DND-41 (cell line): Measurements from ENCODE around the gene AGAP1.

Experiments
- ATAC-seq: fragments of 200-7000 bp; cut with Tn5 transposase; 3 replicates; pipeline ENCODE4 v1.9.1; 2021; ENCODE audit warnings: low read depth; ENCODE audit not compliant: insufficient read depth
- DNase-seq: peaks from one replicate; pipeline ENCODE4 v3.0.0-alpha.2; 2020
- H2AFZ ChIP-seq: 2 replicates; pipeline ENCODE4 v1.6.0; 2012; ENCODE audit warnings: low read depth, low read length
- H3K27ac ChIP-seq: 2 replicates; pipeline ENCODE4 v1.5.1; 2012; ENCODE audit warnings: low read length, inconsistent platforms
- H3K27me3 ChIP-seq: fragments of 200-600 bp; sonication (generic); 2 replicates; pipeline ENCODE4 v1.6.0; 2012; ENCODE audit warnings: low read length, mild to moderate bottlenecking, inconsistent platforms; ENCODE audit not compliant: insufficient read depth, poor library complexity
- H3K36me3 ChIP-seq: 2 replicates; pipeline ENCODE4 v1.5.1; 2012; ENCODE audit warnings: low read length, inconsistent platforms; ENCODE audit not compliant: insufficient read depth
- H3K4me1 ChIP-seq: 2 replicates; pipeline ENCODE4 v1.5.1; 2012; ENCODE audit warnings: mild to moderate bottlenecking, low read length; ENCODE audit not compliant: insufficient read depth
- H3K4me2 ChIP-seq: 2 replicates; pipeline ENCODE4 v1.6.0; 2012; ENCODE audit warnings: mild to moderate bottlenecking, moderate library complexity, low read length, inconsistent platforms; ENCODE audit not compliant: insufficient read depth
- H3K4me3 ChIP-seq, 2 experiments: fragments of 200-600 bp in 1 of 2; shearing (Covaris generic) in 1 of 2; 2 replicates each; pipeline ENCODE4 v1.5.1; 2012 to 2016; ENCODE audit warnings: inconsistent platforms in 2 of 2, low read length in 2 of 2, mild to moderate bottlenecking in 2 of 2, low read depth in 1 of 2, moderate library complexity in 1 of 2
- H3K79me2 ChIP-seq: 2 replicates; pipeline ENCODE4 v1.6.0; 2012; ENCODE audit warnings: low read length, inconsistent platforms; ENCODE audit not compliant: insufficient read depth
- H3K9ac ChIP-seq: 2 replicates; pipeline ENCODE4 v1.6.0; 2012; ENCODE audit warnings: low read depth, mild to moderate bottlenecking, inconsistent platforms, low read length, moderate library complexity
- H3K9me3 ChIP-seq: 2 replicates; pipeline ENCODE4 v1.5.1; 2012; ENCODE audit warnings: low read length, moderate library complexity, mild to moderate bottlenecking, inconsistent platforms; ENCODE audit not compliant: insufficient read depth, severe bottlenecking
- H4K20me1 ChIP-seq: 2 replicates; pipeline ENCODE4 v1.6.0; 2012; ENCODE audit warnings: low read length; ENCODE audit not compliant: insufficient read depth
- CTCF ChIP-seq: IDR thresholded peaks from 2 replicates; pipeline ENCODE4 v1.5.1; 2012; ENCODE audit warnings: borderline replicate concordance, low read length, moderate library complexity, mild to moderate bottlenecking; ENCODE audit not compliant: poor library complexity, severe bottlenecking; ENCODE audit errors: extremely low read depth
- EZH2 ChIP-seq: IDR thresholded peaks from 3 replicates; pipeline ENCODE4 v1.6.1; 2012; ENCODE audit warnings: borderline replicate concordance, low read depth, mild to moderate bottlenecking, moderate library complexity, low read length, inconsistent platforms; ENCODE audit not compliant: severe bottlenecking

The AGAP1 gene

DNA sequence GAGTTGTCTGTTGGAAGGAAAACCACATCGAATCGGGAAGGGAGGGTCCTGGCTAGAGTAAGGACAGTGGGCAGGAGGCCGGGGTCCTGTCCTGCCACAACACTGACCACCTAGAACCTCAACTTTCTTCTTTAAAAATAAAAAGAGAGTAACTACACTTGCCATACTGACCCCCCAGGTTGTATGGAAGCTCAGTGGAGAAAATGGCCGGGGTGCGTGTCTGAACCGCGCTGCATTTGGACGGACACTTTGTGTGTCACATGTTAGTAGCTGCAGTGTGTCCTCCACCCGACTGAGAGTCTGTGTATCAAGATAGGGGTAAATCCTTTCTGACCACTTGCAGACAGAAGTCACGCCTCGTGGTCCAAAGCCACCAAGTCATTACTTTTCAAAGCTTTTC is 587.3 kb downstream of the AGAP1 start:
- no peak for DNase-seq
- Histone ChIP-seq H3K27ac (no peak overlapping the region), H3K9me3 (no peaks in the 10 kb centered on the region), H3K4me3 (no peak overlapping the region), H3K79me2 (no peaks in the 10 kb centered on the region), H3K4me1 (no peaks in the 10 kb centered on the region), H3K4me2 (no peak overlapping the region), H3K9ac (no peak overlapping the region), H4K20me1 (no peaks in the 10 kb centered on the region; the same call in 1 of the 2 replicates), H3K27me3 (no peaks in the 10 kb centered on the region), H2AFZ (no peak overlapping the region), H3K36me3 (no peaks in the 10 kb centered on the region)
- ATAC-seq: no peak
- TF ChIP-seq CTCF (no peak), EZH2 (no peak)

DNA sequence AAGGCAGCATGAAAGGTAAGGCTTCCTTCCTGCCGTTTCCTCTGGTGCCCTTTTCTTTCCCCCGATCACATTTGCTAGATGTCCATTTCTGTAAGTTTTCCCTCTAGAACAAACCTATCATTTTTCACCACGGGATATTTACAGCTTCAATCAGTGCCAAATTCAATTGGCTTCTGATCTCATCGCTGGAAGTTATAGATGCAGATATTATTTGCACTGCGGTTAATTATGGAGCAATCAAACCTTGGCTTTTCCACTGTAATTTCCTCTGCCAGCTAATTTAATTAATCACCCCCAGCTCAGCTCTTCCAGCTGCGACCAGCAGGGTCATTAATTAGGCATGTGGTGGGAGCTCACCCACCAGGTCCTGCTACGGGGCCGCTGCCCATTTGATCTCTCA is 588.2 kb downstream of the AGAP1 start:
- no peak overlapping the region for H3K4me3 ChIP-seq
- H4K20me1 ChIP-seq: no peaks in the 10 kb centered on the region; the same call in 1 of the 2 replicates
- H3K27me3 ChIP-seq: no peaks in the 10 kb centered on the region
- H3K9me3 ChIP-seq: no peaks in the 10 kb centered on the region
- H3K4me2 ChIP-seq: no peak overlapping the region
- no peaks in the 10 kb centered on the region for H3K4me1 ChIP-seq
- H3K36me3 ChIP-seq: no peaks in the 10 kb centered on the region
- DNase-seq: no peak
- ATAC-seq: no peak
- no peak overlapping the region for H3K27ac ChIP-seq
- H3K9ac ChIP-seq: no peak overlapping the region
- no peak overlapping the region for H2AFZ ChIP-seq
- TF ChIP-seq EZH2: no peak
- no peak for TF ChIP-seq CTCF
- no peaks in the 10 kb centered on the region for H3K79me2 ChIP-seq

- Histone ChIP-seq H3K4me3 (no peak overlapping the region), H3K9me3 (no peaks in the 10 kb centered on the region), H3K36me3 (no peaks in the 10 kb centered on the region), H3K27ac (no peak overlapping the region), H3K79me2 (no peaks in the 10 kb centered on the region), H3K27me3 (no peaks in the 10 kb centered on the region), H2AFZ (no peak overlapping the region), H3K9ac (no peak overlapping the region), H3K4me2 (no peak overlapping the region), H4K20me1 (no peaks in the 10 kb centered on the region), H3K4me1 (no peaks in the 10 kb centered on the region)
- ATAC-seq (no peak), DNase-seq (no peak)
- TF ChIP-seq EZH2: no peak
- no peak for TF ChIP-seq CTCF
Observed at GRCh38 chr2:236083934-236084333, 590.1 kb downstream of the AGAP1 start.

DNA sequence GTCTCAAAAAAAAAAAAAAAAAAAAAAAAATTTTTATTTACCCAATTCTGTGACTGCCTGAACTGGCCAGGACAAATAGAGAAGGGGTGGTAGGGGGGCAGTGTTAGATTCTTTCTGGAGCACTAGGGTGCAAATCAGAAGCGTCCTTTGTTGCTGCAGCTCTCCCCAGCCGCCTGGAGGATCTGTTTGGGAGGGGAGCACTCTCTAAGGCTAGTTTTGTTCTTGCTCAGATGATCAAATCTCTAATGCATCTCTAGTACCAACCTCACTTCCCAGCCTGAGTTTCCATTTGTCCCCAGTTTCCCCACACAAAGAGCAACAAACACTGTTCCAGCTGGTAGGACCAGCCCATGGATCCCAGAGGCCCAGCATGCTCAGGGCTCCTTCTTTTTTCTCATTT is 591.4 kb downstream of the AGAP1 start:
- no peak for TF ChIP-seq CTCF
- TF ChIP-seq EZH2: no peak
- no peak for DNase-seq
- no peak overlapping the region for H3K9ac ChIP-seq
- H3K27ac ChIP-seq: no peak overlapping the region
- no peaks in the 10 kb centered on the region for H3K9me3 ChIP-seq
- ATAC-seq: no peak
- H3K4me3 ChIP-seq: no peak overlapping the region
- H3K4me2 ChIP-seq: no peak overlapping the region
- no peak overlapping the region for H2AFZ ChIP-seq
- no peaks in the 10 kb centered on the region for H3K4me1 ChIP-seq
- H4K20me1 ChIP-seq: no peaks in the 10 kb centered on the region
- H3K79me2 ChIP-seq: no peaks in the 10 kb centered on the region
- no peaks in the 10 kb centered on the region for H3K36me3 ChIP-seq
- no peaks in the 10 kb centered on the region for H3K27me3 ChIP-seq
